CD14-positive monocyte (primary cell): ENCODE results near the gene DIDO1. TPM values are rescaled to one million over a fixed set of nuclear protein-coding genes. Genes with fewer than 3 reads are reported as not detected.

Source experiments
- DNase-seq, 3 donors: peaks; one replicate each; pipeline ENCODE4 v3.0.0-alpha.2; 2011 to 2022
- H2AFZ ChIP-seq: 2 replicates; pipeline ENCODE4 v1.6.0; 2012; ENCODE audit warnings: mild to moderate bottlenecking, low read depth, low read length, inconsistent platforms; ENCODE audit not compliant: insufficient read depth, poor library complexity, severe bottlenecking
- H3K27ac ChIP-seq, 2 donors: 1 replicate in 1 of 2; 2 replicates in 1 of 2; pipeline ENCODE4 v1.5.1; 2012 to 2013; ENCODE audit warnings: low read length in 2 of 2, control low read depth in 1 of 2, inconsistent platforms in 1 of 2, low read depth in 1 of 2, mild to moderate bottlenecking in 1 of 2
- H3K27me3 ChIP-seq, 2 donors: one replicate each; pipeline versions ENCODE4 v1.6.0 to v1.6.1; 2011 to 2013; ENCODE audit warnings: low read length in 2 of 2; ENCODE audit not compliant: control insufficient read depth in 2 of 2, insufficient read depth in 2 of 2
- H3K36me3 ChIP-seq, 2 donors: replicated peaks in 1 of 2; 1 replicate in 1 of 2; 2 replicates in 1 of 2; pipeline versions ENCODE4 v1.5.1 to v1.6.1; 2012 to 2013; ENCODE audit warnings: low read length in 2 of 2, control low read depth in 1 of 2, inconsistent platforms in 1 of 2, mild to moderate bottlenecking in 1 of 2; ENCODE audit not compliant: insufficient read depth in 2 of 2, control insufficient read depth in 1 of 2
- H3K4me1 ChIP-seq, 2 donors: 1 replicate in 1 of 2; 2 replicates in 1 of 2; pipeline versions ENCODE4 v1.5.1 to v1.6.1; 2012 to 2013; ENCODE audit warnings: low read length in 2 of 2, control low read depth in 1 of 2, inconsistent platforms in 1 of 2, mild to moderate bottlenecking in 1 of 2, moderate library complexity in 1 of 2; ENCODE audit not compliant: insufficient read depth in 2 of 2, control insufficient read depth in 1 of 2
- H3K4me2 ChIP-seq: replicated peaks from 2 replicates; pipeline ENCODE3; 2012; ENCODE audit warnings: low read length, moderate library complexity, mild to moderate bottlenecking; ENCODE audit not compliant: poor library complexity, severe bottlenecking; ENCODE audit errors: extremely low read depth
- H3K4me3 ChIP-seq, 3 experiments: fragments of 200-600 bp in 1 of 3; sonication (generic) in 1 of 3; replicated peaks in 1 of 3; 1 replicate in 2 of 3; 2 replicates in 1 of 3; pipeline ENCODE4 v1.5.1; 2011 to 2013; ENCODE audit warnings: low read length in 3 of 3, mild to moderate bottlenecking in 3 of 3, control low read depth in 2 of 3, low read depth in 2 of 3, inconsistent platforms in 1 of 3, moderate library complexity in 1 of 3
- H3K79me2 ChIP-seq: 2 replicates; pipeline ENCODE4 v1.6.0; 2012; ENCODE audit warnings: mild to moderate bottlenecking, control low read depth, inconsistent platforms, low read length, moderate library complexity; ENCODE audit not compliant: insufficient read depth
- H3K9ac ChIP-seq: 2 replicates; pipeline ENCODE4 v1.6.0; 2017; ENCODE audit warnings: low read length, mild to moderate bottlenecking; ENCODE audit not compliant: insufficient read depth, poor library complexity, severe bottlenecking
- H3K9me3 ChIP-seq, 2 donors: replicated peaks in 1 of 2; 1 replicate in 1 of 2; 2 replicates in 1 of 2; pipeline versions ENCODE4 v1.5.1 to v1.6.1; 2012 to 2013; ENCODE audit warnings: low read length in 2 of 2, control low read depth in 1 of 2; ENCODE audit not compliant: control insufficient read depth in 1 of 2, insufficient read depth in 1 of 2
- H4K20me1 ChIP-seq: 2 replicates; pipeline ENCODE4 v1.6.0; 2012; ENCODE audit warnings: mild to moderate bottlenecking, low read length, control low read depth, moderate library complexity; ENCODE audit not compliant: insufficient read depth
- H3K27ac Mint-ChIP-seq, 7 donors: one replicate each; pipeline ENCODE4 v1.8.0; 2020; ENCODE audit warnings: mild to moderate bottlenecking in 7 of 7, mixed read lengths in 7 of 7, moderate library complexity in 6 of 7, inconsistent platforms in 2 of 7
- H3K27me3 Mint-ChIP-seq, 3 donors: one replicate each; pipeline ENCODE4 v1.8.0; 2021 to 2022; ENCODE audit warnings: low read depth in 3 of 3, mild to moderate bottlenecking in 3 of 3, mixed read lengths in 3 of 3, moderate library complexity in 3 of 3, inconsistent platforms in 1 of 3
- H3K36me3 Mint-ChIP-seq, 2 donors: one replicate each; pipeline ENCODE4 v1.8.0; 2020; ENCODE audit warnings: mixed read lengths in 2 of 2, inconsistent platforms in 1 of 2, mild to moderate bottlenecking in 1 of 2
- H3K4me1 Mint-ChIP-seq: one replicate; pipeline ENCODE4 v1.8.0; 2020; ENCODE audit warnings: mild to moderate bottlenecking, mixed read lengths
- H3K4me3 Mint-ChIP-seq, 2 donors: one replicate each; pipeline ENCODE4 v1.8.0; 2020; ENCODE audit warnings: mild to moderate bottlenecking in 2 of 2, mixed read lengths in 2 of 2, moderate library complexity in 1 of 2
- H3K9me3 Mint-ChIP-seq, 7 donors: one replicate each; pipeline ENCODE4 v1.8.0; 2020 to 2022; ENCODE audit warnings: mixed read lengths in 7 of 7, mild to moderate bottlenecking in 6 of 7, moderate library complexity in 6 of 7, inconsistent platforms in 2 of 7
- WGBS: methylation state at CpG from one replicate; pipeline ENCODE4 v1.1.5; 2013; ENCODE audit warnings: missing lambda C conversion rate; ENCODE audit not compliant: insufficient coverage; 5-methylcytosine and 5-hydroxymethylcytosine counted together
- intact Hi-C, 2 donors: fragments of 100-400 bp; cut with micrococcal nuclease; formaldehyde crosslinking; loops; one replicate each; pipeline versions ENCODE4 v1.15.0 to v1.15.1; 2023
- polyA plus RNA-seq, 3 donors: library from polyadenylated mRNA; depleted of rRNA in 1 of 3; unstranded in 2 of 3; stranded (reverse) in 1 of 3; fragments of 300-500 nt in 2 of 3; fragments of >200 nt in 1 of 3; fragmentation: Illumina TruSeq in 2 of 3; gene quantifications; 1 replicate in 2 of 3; 2 replicates in 1 of 3; pipeline ENCODE4 v1.2.3, GENCODE V29; 2012 to 2021
- TF ChIP-seq, protein P1 (sequence below): fragments of 200-600 bp; IDR thresholded peaks from one replicate; pipeline ENCODE4 v1.8.0; 2022; ENCODE audit warnings: antibody characterized with exemption, mild to moderate bottlenecking

DIDO1 gene
- polyA plus RNA-seq, 3 donors = 8.5 to 23.8 (median 12.9) TPM

DNA sequence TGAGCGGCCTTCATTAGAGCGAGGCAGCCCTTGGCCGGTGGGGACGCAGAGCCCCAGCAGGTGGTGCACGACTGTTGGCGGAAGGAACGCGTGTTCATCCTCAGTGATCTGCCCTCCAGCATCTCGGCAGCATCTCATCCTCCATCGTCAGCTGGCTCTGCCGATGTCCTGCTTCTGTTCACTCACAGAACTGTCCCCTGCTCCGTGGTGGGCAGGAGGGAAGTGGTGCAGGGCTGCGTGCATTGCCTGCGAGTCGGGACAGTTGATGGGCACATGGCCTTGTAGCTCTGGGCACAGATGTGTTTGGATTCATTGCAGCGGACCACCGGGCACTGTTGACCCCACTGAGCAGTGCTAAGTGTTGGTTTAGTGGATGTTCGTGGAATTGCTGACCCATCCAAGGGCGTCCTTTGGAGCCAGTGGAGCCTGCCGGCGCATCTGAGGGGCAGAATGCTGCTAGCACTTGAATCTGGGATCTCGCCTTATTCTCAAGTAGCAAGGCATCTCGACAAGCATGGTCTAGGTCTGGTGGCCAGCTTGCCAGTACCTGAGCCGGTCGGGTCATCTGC, 19.6 kb upstream of the DIDO1 start:
- Mint-ChIP-seq H3K36me3 (peaks cover 85 to 89% of the 10 kb centered on the region in 2 donors), H3K27me3 (no peaks in the 10 kb centered on the region), H3K27ac (no peak overlapping the region), H3K4me3 (no peak overlapping the region), H3K4me1 (no peaks in the 10 kb centered on the region), H3K9me3 (peaks cover 3 to 12% (median 6%) of the 10 kb centered on the region in 7 donors)
- Histone ChIP-seq H3K9ac (no peak overlapping the region), H3K79me2 (peaks cover 44% of the 10 kb centered on the region), H3K4me1 (no peaks in the 10 kb centered on the region), H3K4me3 (no peak overlapping the region), H4K20me1 (peaks cover 16% of the 10 kb centered on the region), H3K36me3 (peaks cover 76 to 97% of the 10 kb centered on the region in 2 donors), H2AFZ (no peak overlapping the region), H3K27me3 (no peaks in the 10 kb centered on the region), H3K4me2 (no peak overlapping the region), H3K9me3 (peaks cover 6 to 8% of the 10 kb centered on the region in 2 donors), H3K27ac (no peak overlapping the region)
- WGBS = 95% methylated on average over 25 of the region's 25 CpGs
- TF ChIP-seq, protein P1, sequence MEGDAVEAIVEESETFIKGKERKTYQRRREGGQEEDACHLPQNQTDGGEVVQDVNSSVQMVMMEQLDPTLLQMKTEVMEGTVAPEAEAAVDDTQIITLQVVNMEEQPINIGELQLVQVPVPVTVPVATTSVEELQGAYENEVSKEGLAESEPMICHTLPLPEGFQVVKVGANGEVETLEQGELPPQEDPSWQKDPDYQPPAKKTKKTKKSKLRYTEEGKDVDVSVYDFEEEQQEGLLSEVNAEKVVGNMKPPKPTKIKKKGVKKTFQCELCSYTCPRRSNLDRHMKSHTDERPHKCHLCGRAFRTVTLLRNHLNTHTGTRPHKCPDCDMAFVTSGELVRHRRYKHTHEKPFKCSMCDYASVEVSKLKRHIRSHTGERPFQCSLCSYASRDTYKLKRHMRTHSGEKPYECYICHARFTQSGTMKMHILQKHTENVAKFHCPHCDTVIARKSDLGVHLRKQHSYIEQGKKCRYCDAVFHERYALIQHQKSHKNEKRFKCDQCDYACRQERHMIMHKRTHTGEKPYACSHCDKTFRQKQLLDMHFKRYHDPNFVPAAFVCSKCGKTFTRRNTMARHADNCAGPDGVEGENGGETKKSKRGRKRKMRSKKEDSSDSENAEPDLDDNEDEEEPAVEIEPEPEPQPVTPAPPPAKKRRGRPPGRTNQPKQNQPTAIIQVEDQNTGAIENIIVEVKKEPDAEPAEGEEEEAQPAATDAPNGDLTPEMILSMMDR = no peak
- intact Hi-C loops = no loop called here
- DNase-seq = no peak

DNA sequence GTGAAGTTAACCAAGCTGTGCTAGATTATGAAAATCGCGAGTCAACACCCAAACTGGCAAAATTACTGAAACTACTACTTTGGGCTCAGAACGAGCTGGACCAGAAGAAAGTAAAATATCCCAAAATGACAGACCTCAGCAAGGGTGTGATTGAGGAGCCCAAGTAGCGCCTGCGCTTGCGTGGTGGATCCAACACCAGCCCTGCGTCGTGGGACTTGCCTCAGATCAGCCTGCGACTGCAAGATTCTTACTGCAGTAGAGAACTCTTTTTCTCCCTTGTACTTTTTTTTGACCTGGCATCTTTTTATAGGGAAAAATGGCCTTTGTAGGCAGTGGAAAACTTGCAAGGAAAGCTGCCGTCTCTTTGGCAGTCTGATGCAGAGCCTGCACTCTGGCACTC, 18.4 kb upstream of the DIDO1 start:
- Mint-ChIP-seq H3K27ac (no peak overlapping the region), H3K36me3 (peaks cover 80 to 84% of the 10 kb centered on the region in 2 donors), H3K4me3 (no peak overlapping the region), H3K27me3 (peaks cover 0 to 1% (median 0%) of the 10 kb centered on the region in 3 donors), H3K9me3 (peaks cover 3 to 12% (median 6%) of the 10 kb centered on the region in 7 donors), H3K4me1 (peaks cover 2% of the 10 kb centered on the region)
- Histone ChIP-seq H3K9ac (no peak overlapping the region), H3K9me3 (peaks cover 6 to 8% of the 10 kb centered on the region in 2 donors), H3K4me3 (no peak overlapping the region), H3K27ac (no peak overlapping the region), H2AFZ (no peak overlapping the region), H3K4me1 (peaks cover under 1 to 2% of the 10 kb centered on the region in 2 donors), H3K79me2 (peaks cover 54% of the 10 kb centered on the region), H3K4me2 (no peak overlapping the region), H4K20me1 (peaks cover 18% of the 10 kb centered on the region), H3K27me3 (no peaks in the 10 kb centered on the region), H3K36me3 (peaks cover 76 to 93% of the 10 kb centered on the region in 2 donors)
- WGBS = 98% methylated on average over 8 of the region's 10 CpGs
- intact Hi-C loops = no loop called here
- TF ChIP-seq, protein P1 = no peak
- DNase-seq = no peak
